Cardiac fibroblast (primary cell): ENCODE data around the gene BTBD9.

ENCODE experiments used
- DNase-seq, 2 donors: peaks; one replicate each; pipeline versions ENCODE4 v3.0.0 to v3.0.0-alpha.2; 2010; ENCODE audit warnings: low read depth in 2 of 2
- H3K4me3 ChIP-seq, 2 donors: replicated peaks in 1 of 2; 1 replicate in 1 of 2; 2 replicates in 1 of 2; pipeline ENCODE4 v1.5.1; 2011; ENCODE audit warnings: low read depth in 2 of 2, low read length in 2 of 2, mild to moderate bottlenecking in 2 of 2, moderate library complexity in 1 of 2
- CTCF ChIP-seq: IDR thresholded peaks from one replicate; pipeline ENCODE4 v1.5.1; 2011; ENCODE audit warnings: low read depth, mild to moderate bottlenecking, low read length, inconsistent platforms

BTBD9 gene

GRCh38 chr6:38579010-38579628 is 60.6 kb downstream of the BTBD9 start:
- H3K4me3 ChIP-seq: no peak overlapping the region
- DNase-seq: peak; percentile 20 to 25
- TF ChIP-seq CTCF: no peak

GRCh38 chr6:38578075-38578474 is 61.7 kb downstream of the BTBD9 start:
- no peak overlapping the region for H3K4me3 ChIP-seq
- no peak for DNase-seq
- TF ChIP-seq CTCF: no peak

GRCh38 chr6:38577492-38577891 is 62.2 kb downstream of the BTBD9 start:
- no peak for DNase-seq
- TF ChIP-seq CTCF: no peak
- no peak overlapping the region for H3K4me3 ChIP-seq

GRCh38 chr6:38573801-38574395 is 65.8 kb downstream of the BTBD9 start:
- DNase-seq: peak in 1 of 2 donors; percentile 8
- H3K4me3 ChIP-seq: no peak overlapping the region
- TF ChIP-seq CTCF: no peak

- DNase-seq: peak in 1 of 2 donors; percentile 32
- TF ChIP-seq CTCF: no peak
- H3K4me3 ChIP-seq: no peak overlapping the region
Observed at GRCh38 chr6:38572186-38572813, 67.4 kb downstream of the BTBD9 start.

- no peak for TF ChIP-seq CTCF
- DNase-seq: no peak
- no peak overlapping the region for H3K4me3 ChIP-seq
Observed at GRCh38 chr6:38571721-38572120, 68.0 kb downstream of the BTBD9 start.
